ENCODE results near the gene FOXP1.

The FOXP1 gene

GRCh38 chr3:70933105-70933810, 650.3 kb downstream of the FOXP1 start:
- no peak for TF ChIP-seq SIN3A (IDR thresholded peaks at IDR 0.05; ENCODE audit: borderline replicate concordance, insufficient read depth, low read length)
- no peak for TF ChIP-seq REST (IDR thresholded peaks at IDR 0.05; ENCODE audit: insufficient read depth in 1 of 2, low read depth in 2 of 2, low read length in 2 of 2)

GRCh38 chr3:70930066-70930465, 653.5 kb downstream of the FOXP1 start:
- TF ChIP-seq FOXP2 (optimal IDR thresholded peaks at IDR 0.05; ENCODE audit: borderline replicate concordance, extremely low read depth, extremely low read length, insufficient read depth): no peak
- TF ChIP-seq REST (IDR thresholded peaks at IDR 0.05; ENCODE audit: insufficient read depth in 1 of 2, low read depth in 2 of 2, low read length in 2 of 2): no peak
- no peak for TF ChIP-seq SIN3A (IDR thresholded peaks at IDR 0.05; ENCODE audit: borderline replicate concordance, insufficient read depth, low read length)
- no peak for TF ChIP-seq POLR2AphosphoS5 (IDR thresholded peaks at IDR 0.05; ENCODE audit: low read depth, low read length)
- no peak for TF ChIP-seq TAF1 (IDR thresholded peaks at IDR 0.05; ENCODE audit: borderline replicate concordance, insufficient read depth, low read length)

- TF ChIP-seq TAF1 (IDR thresholded peaks at IDR 0.05; ENCODE audit: borderline replicate concordance, insufficient read depth, low read length) (no peak), REST (IDR thresholded peaks at IDR 0.05; ENCODE audit: insufficient read depth in 1 of 2, low read depth in 2 of 2, low read length in 2 of 2) (no peak), FOXP2 (optimal IDR thresholded peaks at IDR 0.05; ENCODE audit: borderline replicate concordance, extremely low read depth, extremely low read length, insufficient read depth) (no peak), SIN3A (IDR thresholded peaks at IDR 0.05; ENCODE audit: borderline replicate concordance, insufficient read depth, low read length) (no peak), POLR2AphosphoS5 (IDR thresholded peaks at IDR 0.05; ENCODE audit: low read depth, low read length) (no peak)
Measured at GRCh38 chr3:70927239-70927638, 656.3 kb downstream of the FOXP1 start.

GRCh38 chr3:70926835-70927234, 656.7 kb downstream of the FOXP1 start:
- TF ChIP-seq FOXP2 (optimal IDR thresholded peaks at IDR 0.05; ENCODE audit: borderline replicate concordance, extremely low read depth, extremely low read length, insufficient read depth): no peak
- no peak for TF ChIP-seq POLR2AphosphoS5 (IDR thresholded peaks at IDR 0.05; ENCODE audit: low read depth, low read length)
- TF ChIP-seq SIN3A (IDR thresholded peaks at IDR 0.05; ENCODE audit: borderline replicate concordance, insufficient read depth, low read length): no peak
- TF ChIP-seq TAF1 (IDR thresholded peaks at IDR 0.05; ENCODE audit: borderline replicate concordance, insufficient read depth, low read length): no peak
- TF ChIP-seq REST (IDR thresholded peaks at IDR 0.05; ENCODE audit: insufficient read depth in 1 of 2, low read depth in 2 of 2, low read length in 2 of 2): no peak

- no peak for TF ChIP-seq SIN3A (IDR thresholded peaks at IDR 0.05; ENCODE audit: borderline replicate concordance, insufficient read depth, low read length)
- no peak for TF ChIP-seq TAF1 (IDR thresholded peaks at IDR 0.05; ENCODE audit: borderline replicate concordance, insufficient read depth, low read length)
- no peak for TF ChIP-seq REST (IDR thresholded peaks at IDR 0.05; ENCODE audit: insufficient read depth in 1 of 2, low read depth in 2 of 2, low read length in 2 of 2)
- no peak for TF ChIP-seq POLR2AphosphoS5 (IDR thresholded peaks at IDR 0.05; ENCODE audit: low read depth, low read length)
- TF ChIP-seq FOXP2 (optimal IDR thresholded peaks at IDR 0.05; ENCODE audit: borderline replicate concordance, extremely low read depth, extremely low read length, insufficient read depth): no peak
Measured at GRCh38 chr3:70919661-70920060, 663.9 kb downstream of the FOXP1 start.
